GM12874 (cell line): ENCODE data around the gene ZNF577.

Experiments used
- TF ChIP-seq, protein P1 (sequence below): IDR thresholded peaks from 2 replicates; pipeline ENCODE4 v1.5.1; 2011; ENCODE audit warnings: low read depth, mild to moderate bottlenecking, control low read depth, low read length, moderate library complexity; ENCODE audit not compliant: insufficient read depth

The ZNF577 gene

DNA sequence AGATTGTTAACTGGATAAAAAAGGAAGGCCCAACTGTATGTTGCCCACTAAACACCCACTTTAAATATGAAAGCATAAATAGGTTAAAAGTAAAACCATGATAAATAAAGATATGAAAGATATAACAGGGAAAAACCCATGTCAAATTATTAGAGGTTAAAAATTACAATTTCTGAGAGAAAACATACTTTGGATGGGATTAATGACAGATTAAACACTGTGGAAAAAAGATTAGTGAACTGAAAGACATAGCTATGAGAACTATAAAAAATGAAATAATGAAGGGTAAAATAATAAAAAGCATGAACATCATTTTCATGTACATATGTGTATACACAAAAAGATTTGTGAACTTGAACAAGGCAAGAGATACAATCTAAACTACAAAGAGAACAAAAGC lies 2.2 kb upstream of the ZNF577 start:
- TF ChIP-seq, protein P1, sequence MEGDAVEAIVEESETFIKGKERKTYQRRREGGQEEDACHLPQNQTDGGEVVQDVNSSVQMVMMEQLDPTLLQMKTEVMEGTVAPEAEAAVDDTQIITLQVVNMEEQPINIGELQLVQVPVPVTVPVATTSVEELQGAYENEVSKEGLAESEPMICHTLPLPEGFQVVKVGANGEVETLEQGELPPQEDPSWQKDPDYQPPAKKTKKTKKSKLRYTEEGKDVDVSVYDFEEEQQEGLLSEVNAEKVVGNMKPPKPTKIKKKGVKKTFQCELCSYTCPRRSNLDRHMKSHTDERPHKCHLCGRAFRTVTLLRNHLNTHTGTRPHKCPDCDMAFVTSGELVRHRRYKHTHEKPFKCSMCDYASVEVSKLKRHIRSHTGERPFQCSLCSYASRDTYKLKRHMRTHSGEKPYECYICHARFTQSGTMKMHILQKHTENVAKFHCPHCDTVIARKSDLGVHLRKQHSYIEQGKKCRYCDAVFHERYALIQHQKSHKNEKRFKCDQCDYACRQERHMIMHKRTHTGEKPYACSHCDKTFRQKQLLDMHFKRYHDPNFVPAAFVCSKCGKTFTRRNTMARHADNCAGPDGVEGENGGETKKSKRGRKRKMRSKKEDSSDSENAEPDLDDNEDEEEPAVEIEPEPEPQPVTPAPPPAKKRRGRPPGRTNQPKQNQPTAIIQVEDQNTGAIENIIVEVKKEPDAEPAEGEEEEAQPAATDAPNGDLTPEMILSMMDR = no peak

DNA sequence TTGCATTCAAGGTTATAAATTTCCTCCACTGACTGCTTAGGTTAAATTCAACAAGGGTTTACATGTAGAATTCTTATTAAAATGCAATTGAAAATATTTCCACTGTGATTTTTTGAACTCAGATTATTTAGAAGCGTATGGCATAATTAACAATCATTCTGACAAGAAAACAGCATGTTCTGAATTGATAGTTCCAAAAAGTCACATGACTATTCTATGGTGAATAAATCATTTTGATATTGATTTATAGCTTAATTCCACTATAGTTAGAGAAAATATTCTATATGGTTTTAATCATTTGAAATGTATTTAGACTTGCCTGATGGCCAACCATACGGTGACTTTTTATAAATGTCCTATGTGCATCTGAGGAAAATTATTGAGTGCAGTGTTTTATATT lies 3.0 kb downstream of the ZNF577 start:
- TF ChIP-seq, protein P1 = no peak

DNA sequence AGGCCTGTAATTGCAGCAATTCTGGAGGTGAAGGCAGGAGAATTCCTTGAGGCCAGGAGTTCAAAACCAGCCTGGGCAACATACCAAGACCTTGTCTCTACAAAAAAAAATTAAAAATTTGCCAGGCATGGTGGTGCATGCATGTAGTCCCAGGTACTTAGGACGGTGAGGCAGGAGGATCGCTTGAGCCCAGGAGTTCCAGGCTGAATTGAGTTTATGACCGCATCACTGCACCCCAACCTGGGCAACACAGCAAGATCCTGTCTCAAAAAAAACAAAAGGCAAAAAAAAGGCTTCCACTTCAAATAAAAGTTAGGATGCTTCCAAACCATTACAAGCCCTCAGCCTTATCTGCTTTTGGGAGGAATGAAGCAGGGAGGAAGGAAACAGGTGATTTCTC lies 5.2 kb downstream of the ZNF577 start:
- TF ChIP-seq, protein P1 = no peak

DNA sequence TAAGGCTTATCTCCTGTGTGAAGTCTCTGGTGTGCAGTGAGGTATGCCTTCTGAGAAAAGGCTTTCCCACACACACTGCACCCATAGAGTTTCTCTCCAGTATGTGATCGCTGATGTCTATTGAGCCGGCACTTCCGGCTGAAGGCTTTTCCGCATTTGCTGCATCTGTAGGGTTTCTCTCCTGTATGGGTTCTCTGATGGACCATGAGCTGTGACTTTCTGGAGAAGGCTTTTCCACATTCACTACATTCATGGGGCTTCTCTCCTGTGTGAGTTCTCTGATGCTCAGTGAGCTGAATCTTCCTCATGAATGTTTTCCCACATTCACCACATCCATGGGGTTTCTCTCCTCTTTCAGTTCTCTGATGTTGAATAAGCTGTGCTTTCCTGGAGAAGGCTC lies 14.7 kb downstream of the ZNF577 start:
- TF ChIP-seq, protein P1 = no peak

DNA sequence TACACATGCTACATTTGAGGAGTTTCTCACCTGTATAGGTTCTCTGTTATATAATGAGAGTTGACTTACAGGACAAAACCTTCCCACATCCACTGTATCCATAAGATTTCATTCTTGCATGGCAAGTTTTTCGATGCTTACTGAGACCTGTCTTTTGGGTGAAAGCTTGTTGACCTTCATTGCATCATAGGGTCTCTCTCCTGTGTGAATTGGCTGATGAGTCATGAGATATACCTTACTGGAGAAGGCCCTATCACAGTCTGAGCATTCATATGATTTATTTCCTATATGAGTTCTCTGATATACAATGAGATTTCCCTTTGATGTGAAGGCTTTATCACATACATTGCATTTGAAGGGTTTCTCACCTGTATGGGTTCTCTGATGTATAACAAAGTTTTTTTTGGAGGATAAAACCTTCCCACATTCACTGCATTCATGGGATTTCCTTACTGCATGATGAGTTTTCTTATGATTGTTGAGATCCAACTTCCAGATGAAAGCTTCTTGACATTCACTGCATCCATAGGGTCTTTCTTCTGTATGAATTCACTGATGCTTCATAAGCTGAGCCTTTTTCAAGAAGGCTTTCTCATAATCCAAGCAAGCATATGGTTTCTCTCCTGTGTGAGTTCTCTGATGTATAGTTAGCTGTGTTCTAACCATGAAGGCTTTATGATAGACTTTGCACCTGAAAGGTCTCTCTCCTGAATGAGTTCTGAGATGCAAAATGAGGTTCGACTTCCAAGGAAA lies 25.7 kb downstream of the ZNF577 start:
- TF ChIP-seq, protein P1 = no peak

DNA sequence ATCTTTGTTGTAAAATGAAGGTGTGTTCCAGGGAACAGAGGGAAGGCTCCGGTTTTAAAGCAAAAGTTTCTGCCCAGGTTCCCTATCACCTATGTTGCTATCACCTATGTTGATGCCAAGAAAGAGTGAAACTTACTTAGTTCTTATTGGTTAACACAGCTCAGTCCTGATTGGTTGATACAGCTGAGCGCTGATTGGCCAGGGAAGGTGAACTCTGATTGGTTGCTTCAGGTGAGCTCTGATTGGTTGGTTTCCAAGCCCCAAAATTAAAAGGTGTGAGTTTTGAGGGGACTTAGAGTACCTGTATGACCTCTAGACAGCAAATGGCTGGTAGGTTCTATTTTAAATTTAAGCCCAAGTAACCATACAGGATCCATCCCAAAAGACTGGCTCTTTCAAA lies 50.6 kb downstream of the ZNF577 start:
- TF ChIP-seq, protein P1 = no peak

DNA sequence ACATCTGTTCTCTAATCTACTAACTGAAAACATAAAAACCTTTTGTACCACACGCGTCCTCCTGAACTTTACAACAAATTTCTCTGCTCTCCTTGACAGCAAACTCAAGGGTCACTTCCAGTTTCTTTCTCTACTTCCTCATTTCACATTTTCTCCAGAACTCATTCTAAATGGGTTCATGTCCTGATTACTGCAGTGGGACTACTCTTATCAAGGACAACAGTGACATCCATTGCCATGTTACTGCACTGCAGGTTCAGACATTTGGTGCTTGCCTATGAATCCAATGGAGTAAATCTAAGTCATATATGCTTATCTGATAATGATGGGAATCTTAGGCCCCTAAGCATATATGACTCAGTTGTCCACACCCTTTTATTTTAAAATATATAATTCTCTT lies 57.5 kb downstream of the ZNF577 start:
- TF ChIP-seq, protein P1 = no peak
